K562 (cell line): Measurements from ENCODE around the gene PCDH7. TPM values are rescaled to one million over a fixed set of nuclear protein-coding genes. Genes with fewer than 3 reads are reported as not detected.

ENCODE experiments used
- ATAC-seq: fragments of 200-7000 bp; cut with Tn5 transposase; 3 replicates; pipeline ENCODE4 v1.9.1; 2020; ENCODE audit warnings: moderate library complexity
- BruUV-seq: library from RNA; stranded (reverse); fragments of 400-500 nt; replicated peaks from 2 replicates; lab custom pipeline; 2021; lab: Mats Ljungman, UMichigan
- CTCF ChIA-PET: fragments of 300-600 bp; formaldehyde crosslinking; extraction: SDS; loops from one replicate; lab custom pipeline; 2021; ENCODE audit warnings: low intra/inter-chr PET ratio; lab: Yijun Ruan, JAX
- POLR2A ChIA-PET: fragments of 300-600, 350-650 bp; sonication (Branson Sonifier 250); formaldehyde crosslinking; extraction: SDS; loops from one replicate; lab custom pipeline; 2021; ENCODE audit warnings: antibody characterized with exemption, inconsistent platforms; lab: Yijun Ruan, JAX
- DNase-seq, 4 experiments: peaks; one replicate each; pipeline versions ENCODE4 v3.0.0 to v3.0.0-alpha.2; 2011 to 2018; ENCODE audit warnings: low spot score in 3 of 4, mixed read lengths in 3 of 4; ENCODE audit errors: extremely low read depth in 1 of 4
- FAIRE-seq: peaks from 2 replicates; lab custom pipeline; 2011; peaks lifted over from hg19 to GRCh38; lab: Jason Lieb, UNC
- H2AFZ ChIP-seq: 2 replicates; pipeline ENCODE4 v1.6.0; 2011; ENCODE audit warnings: low read depth, low read length, control low read depth, inconsistent platforms
- H3K27ac ChIP-seq: fragments of 200-600 bp; 3 replicates; pipeline ENCODE4 v1.8.0; 2011; ENCODE audit warnings: low read depth, mild to moderate bottlenecking, control low read depth, inconsistent platforms, low read length, moderate library complexity, mixed read lengths; ENCODE audit errors: extremely low read depth
- H3K27me3 ChIP-seq, 2 experiments: fragments of 300-600 bp in 1 of 2; 2 replicates in 1 of 2; 3 replicates in 1 of 2; pipeline versions ENCODE4 v1.6.0 to v1.8.0; 2011; ENCODE audit warnings: inconsistent platforms in 2 of 2, low read length in 2 of 2, mild to moderate bottlenecking in 1 of 2, mixed read lengths in 1 of 2, moderate library complexity in 1 of 2; ENCODE audit not compliant: control insufficient read depth in 2 of 2, insufficient read depth in 2 of 2
- H3K36me3 ChIP-seq: fragments of 300-600 bp; 3 replicates; pipeline ENCODE4 v1.8.0; 2011; ENCODE audit warnings: mild to moderate bottlenecking, low read length, inconsistent platforms; ENCODE audit not compliant: control insufficient read depth, insufficient read depth
- H3K4me1 ChIP-seq, 2 experiments: fragments of 200-600 bp in 1 of 2; replicated peaks in 1 of 2; 2 replicates in 1 of 2; 3 replicates in 1 of 2; pipeline versions ENCODE4 v1.5.1 to v1.8.0; 2011; ENCODE audit warnings: inconsistent platforms in 2 of 2, low read length in 2 of 2, mild to moderate bottlenecking in 1 of 2, mixed read lengths in 1 of 2, moderate library complexity in 1 of 2; ENCODE audit not compliant: control insufficient read depth in 2 of 2, insufficient read depth in 2 of 2
- H3K4me2 ChIP-seq: 2 replicates; pipeline ENCODE4 v1.6.1; 2011; ENCODE audit warnings: low read length, control low read depth, inconsistent platforms, mixed read lengths; ENCODE audit not compliant: insufficient read depth
- H3K4me3 ChIP-seq: fragments of 200-600 bp; sonication (generic), shearing (Covaris generic); 2 replicates; pipeline ENCODE4 v1.5.1; 2016; ENCODE audit warnings: control low read depth, inconsistent platforms
- H3K79me2 ChIP-seq: fragments of 200-600 bp; 3 replicates; pipeline ENCODE4 v1.8.0; 2011; ENCODE audit warnings: low read length, inconsistent platforms; ENCODE audit not compliant: control insufficient read depth, insufficient read depth
- H3K9ac ChIP-seq, 2 experiments: 2 replicates each; pipeline versions ENCODE4 v1.6.0 to v1.6.1; 2011; ENCODE audit warnings: low read depth in 2 of 2, low read length in 2 of 2, control low read depth in 1 of 2, inconsistent platforms in 1 of 2, mild to moderate bottlenecking in 1 of 2, mixed read lengths in 1 of 2; ENCODE audit not compliant: insufficient read depth in 1 of 2
- H3K9me1 ChIP-seq: one replicate; pipeline ENCODE4 v1.6.0; 2011; ENCODE audit warnings: inconsistent platforms, mild to moderate bottlenecking, low read length, moderate library complexity; ENCODE audit not compliant: control insufficient read depth, insufficient read depth
- H3K9me3 ChIP-seq: replicated peaks from 2 replicates; pipeline ENCODE4 v1.5.1; 2011; ENCODE audit warnings: low read depth, low read length, inconsistent platforms; ENCODE audit not compliant: control insufficient read depth, insufficient read depth
- H4K20me1 ChIP-seq: replicated peaks from 2 replicates; pipeline ENCODE4 v1.6.1; 2011; ENCODE audit warnings: low read length, inconsistent platforms, mixed read lengths; ENCODE audit not compliant: control insufficient read depth, insufficient read depth
- CHAMP1 ChIP-seq: fragments of 450-650 bp; IDR thresholded peaks from 2 replicates; pipeline ENCODE4 v1.6.1; 2016; ENCODE audit warnings: mild to moderate bottlenecking
- HEY1 ChIP-seq: fragments of 250-450 bp; sonication (Bioruptor Pico); IDR thresholded peaks from 2 replicates; pipeline ENCODE4 v1.5.0; 2020; ENCODE audit warnings: mild to moderate bottlenecking, moderate library complexity, borderline replicate concordance
- MCM7 ChIP-seq, 2 experiments: fragments of 450-650 bp; IDR thresholded peaks; 2 replicates each; pipeline ENCODE4 v1.6.1; 2016 to 2018
- NFE2 ChIP-seq: IDR thresholded peaks from 2 replicates; pipeline ENCODE4 v1.6.1; 2014; ENCODE audit warnings: antibody characterized with exemption, low read depth
- POLR3A ChIP-seq: IDR thresholded peaks from 2 replicates; pipeline ENCODE4 v1.6.1; 2011; ENCODE audit warnings: borderline replicate concordance, mild to moderate bottlenecking, moderate library complexity; ENCODE audit not compliant: insufficient read length, insufficient read depth; ENCODE audit errors: extremely low read depth
- TBP ChIP-seq: optimal IDR thresholded peaks from 2 replicates; pipeline ENCODE3; 2011; ENCODE audit warnings: low read depth, low read length, improper control_type of control experiment
- ZHX1 ChIP-seq: fragments of 150-350 bp; conservative IDR thresholded peaks from 2 replicates; pipeline ENCODE4 v1.6.1; 2014; ENCODE audit warnings: low read length
- WGBS: fragments of 100-300 bp; shearing (Covaris generic); methylation state at CpG from one replicate; pipeline ENCODE4 v1.1.6; 2016; ENCODE audit warnings: low coverage, mixed read lengths; ENCODE audit not compliant: insufficient coverage; ENCODE audit errors: missing lambda C conversion rate; 5-methylcytosine and 5-hydroxymethylcytosine counted together
- in situ Hi-C: fragments of 300-500 bp; cut with MboI; formaldehyde crosslinking; loops from 4 replicates; pipeline ENCODE4 v1.15.0; 2018; ENCODE audit warnings: inconsistent platforms, mixed read lengths
- intact Hi-C: fragments of 100-400 bp; cut with micrococcal nuclease; formaldehyde crosslinking; loops from 2 replicates; pipeline ENCODE4 v1.14.2; 2022
- polyA plus RNA-seq, 8 experiments: library from polyadenylated mRNA; depleted of rRNA in 4 of 8; stranded (reverse) in 5 of 8; unstranded in 3 of 8; fragments of >200 nt; fragmentation: Nextera tagmentation in 2 of 8; fragmentation: Illumina TruSeq in 1 of 8; extraction: Ambion mirVana in 2 of 8; extraction: Trizol in 1 of 8; gene quantifications; 2 replicates each; pipeline versions ENCODE4 v1.2.1 to v1.2.3, GENCODE V29; 2011 to 2014; ENCODE audit warnings: inconsistent platforms in 1 of 8, missing spikeins in 1 of 8
- total RNA-seq, 7 experiments: library from RNA; depleted of rRNA in 6 of 7; stranded (reverse); fragments of >200 nt in 6 of 7; fragmentation: Illumina TruSeq in 2 of 7; extraction: Trizol in 2 of 7; gene quantifications; 2 replicates each; pipeline versions ENCODE4 v1.2.1 to v1.2.3, GENCODE V29; 2011 to 2021; ENCODE audit warnings: low replicate concordance in 1 of 7
- TF ChIP-seq, protein P1 (sequence below): fragments of 450-650 bp; formaldehyde crosslinking; IDR thresholded peaks from 2 replicates; pipeline ENCODE4 v1.4.0; 2022; ENCODE audit warnings: missing genetic modification characterization
- TF ChIP-seq, protein P2 (sequence below): fragments of 250-450 bp; sonication (Bioruptor Pico); IDR thresholded peaks from 2 replicates; pipeline ENCODE4 v1.8.0; 2022; ENCODE audit warnings: inconsistent platforms

The PCDH7 gene
- total and polyA plus RNA-seq, 9 of the 15 experiments (the other 6 are each of a cell fraction or from before 2014, with no cell fraction given): not detected

- no peak for TF ChIP-seq CHAMP1
- TF ChIP-seq TBP: no peak
- no peak for TF ChIP-seq POLR3A
- TF ChIP-seq, all 486 proteins: peak for 0
Observed at GRCh38 chr4:30760551-30760950, 40.4 kb downstream of the PCDH7 start (continued).

GRCh38 chr4:30763321-30763727 is 43.2 kb downstream of the PCDH7 start:
- no peak for ATAC-seq
- no peaks in the 10 kb centered on the region; the same call in 1 of the 2 replicates for H3K9me3 ChIP-seq
- no peaks in the 10 kb centered on the region for H3K4me1 ChIP-seq
- no peaks in the 10 kb centered on the region for H3K79me2 ChIP-seq
- H3K4me3 ChIP-seq: no peak overlapping the region
- no TSS peak for BruUV-seq
- no peak for DNase-seq
- CTCF ChIA-PET: no interaction called here
- no peaks in the 10 kb centered on the region for H4K20me1 ChIP-seq
- in situ Hi-C loops: no loop called here
- H3K36me3 ChIP-seq: no peaks in the 10 kb centered on the region
- no peak overlapping the region for H3K27ac ChIP-seq
- H2AFZ ChIP-seq: no peak overlapping the region
- 3% methylated on average over 3 of the region's 3 CpGs for WGBS
- no peak overlapping the region for H3K9ac ChIP-seq
- H3K4me2 ChIP-seq: no peak overlapping the region
- intact Hi-C loops: no loop called here
- FAIRE-seq: no peak
- no peaks in the 10 kb centered on the region for H3K9me1 ChIP-seq
- no peak for TF ChIP-seq MCM7 (IDR thresholded peaks at IDR 0.05)
- TF ChIP-seq HEY1 (CRISPR knock-in tag): no peak
- TF ChIP-seq, protein P1, sequence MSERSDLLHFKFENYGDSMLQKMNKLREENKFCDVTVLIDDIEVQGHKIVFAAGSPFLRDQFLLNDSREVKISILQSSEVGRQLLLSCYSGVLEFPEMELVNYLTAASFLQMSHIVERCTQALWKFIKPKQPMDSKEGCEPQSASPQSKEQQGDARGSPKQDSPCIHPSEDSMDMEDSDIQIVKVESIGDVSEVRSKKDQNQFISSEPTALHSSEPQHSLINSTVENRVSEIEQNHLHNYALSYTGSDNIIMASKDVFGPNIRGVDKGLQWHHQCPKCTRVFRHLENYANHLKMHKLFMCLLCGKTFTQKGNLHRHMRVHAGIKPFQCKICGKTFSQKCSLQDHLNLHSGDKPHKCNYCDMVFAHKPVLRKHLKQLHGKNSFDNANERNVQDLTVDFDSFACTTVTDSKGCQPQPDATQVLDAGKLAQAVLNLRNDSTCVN (CRISPR knock-in tag): no peak
- no peak for TF ChIP-seq ZHX1
- TF ChIP-seq, protein P2, sequence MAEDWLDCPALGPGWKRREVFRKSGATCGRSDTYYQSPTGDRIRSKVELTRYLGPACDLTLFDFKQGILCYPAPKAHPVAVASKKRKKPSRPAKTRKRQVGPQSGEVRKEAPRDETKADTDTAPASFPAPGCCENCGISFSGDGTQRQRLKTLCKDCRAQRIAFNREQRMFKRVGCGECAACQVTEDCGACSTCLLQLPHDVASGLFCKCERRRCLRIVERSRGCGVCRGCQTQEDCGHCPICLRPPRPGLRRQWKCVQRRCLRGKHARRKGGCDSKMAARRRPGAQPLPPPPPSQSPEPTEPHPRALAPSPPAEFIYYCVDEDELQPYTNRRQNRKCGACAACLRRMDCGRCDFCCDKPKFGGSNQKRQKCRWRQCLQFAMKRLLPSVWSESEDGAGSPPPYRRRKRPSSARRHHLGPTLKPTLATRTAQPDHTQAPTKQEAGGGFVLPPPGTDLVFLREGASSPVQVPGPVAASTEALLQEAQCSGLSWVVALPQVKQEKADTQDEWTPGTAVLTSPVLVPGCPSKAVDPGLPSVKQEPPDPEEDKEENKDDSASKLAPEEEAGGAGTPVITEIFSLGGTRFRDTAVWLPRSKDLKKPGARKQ (CRISPR knock-in tag): no peak
- no peak for TF ChIP-seq NFE2
- H3K27me3 ChIP-seq: no peaks in the 10 kb centered on the region
- POLR2A ChIA-PET: no interaction called here
